Small intestine (tissue), 7 donors: Measurements from ENCODE around the gene TMCC1. TPM values are rescaled to one million over a fixed set of nuclear protein-coding genes. Genes with fewer than 3 reads are reported as not detected.
A peak's percentile ranks its signal among the peaks of the same experiment; 100 is the strongest.
"Not testable (repeated sequence)": the region's sequence is repeated elsewhere in the genome, so short reads cannot be mapped to it uniquely, and the experiment has no call there.

ENCODE experiments used
- DNase-seq, 2 donors: peaks; one replicate each; pipeline versions ENCODE4 v3.0.0 to v3.0.0-alpha.2; 2013
- FAIRE-seq: peaks from 2 replicates; lab custom pipeline; 2012; peaks lifted over from hg19 to GRCh38; lab: Jason Lieb, UNC
- H3K27ac ChIP-seq, 3 donors: one replicate each; pipeline ENCODE4 v1.5.1; 2013; ENCODE audit warnings: low read length in 2 of 3, mild to moderate bottlenecking in 2 of 3, control low read depth in 1 of 3, inconsistent platforms in 1 of 3, low read depth in 1 of 3, moderate library complexity in 1 of 3
- H3K27me3 ChIP-seq, 3 donors: one replicate each; pipeline ENCODE4 v1.6.1; 2013; ENCODE audit warnings: low read length in 3 of 3, inconsistent platforms in 1 of 3; ENCODE audit not compliant: control insufficient read depth in 3 of 3, insufficient read depth in 3 of 3
- H3K36me3 ChIP-seq, 3 donors: one replicate each; pipeline ENCODE4 v1.6.1; 2013; ENCODE audit warnings: low read length in 3 of 3, inconsistent platforms in 1 of 3, low read depth in 1 of 3, mild to moderate bottlenecking in 1 of 3, moderate library complexity in 1 of 3; ENCODE audit not compliant: control insufficient read depth in 3 of 3, insufficient read depth in 2 of 3
- H3K4me1 ChIP-seq, 3 donors: one replicate each; pipeline ENCODE4 v1.6.1; 2013; ENCODE audit warnings: low read length in 2 of 3, inconsistent platforms in 1 of 3, low read depth in 1 of 3, mild to moderate bottlenecking in 1 of 3, moderate library complexity in 1 of 3; ENCODE audit not compliant: control insufficient read depth in 3 of 3, insufficient read depth in 2 of 3
- H3K4me3 ChIP-seq, 3 donors: one replicate each; pipeline ENCODE4 v1.5.1; 2013; ENCODE audit warnings: low read length in 3 of 3, control low read depth in 1 of 3, inconsistent platforms in 1 of 3, low read depth in 1 of 3, mild to moderate bottlenecking in 1 of 3, moderate library complexity in 1 of 3
- H3K9me3 ChIP-seq, 2 donors: one replicate each; pipeline ENCODE4 v1.6.1; 2013; ENCODE audit warnings: low read depth in 1 of 2, low read length in 1 of 2; ENCODE audit not compliant: control insufficient read depth in 2 of 2, insufficient read depth in 1 of 2
- WGBS, 3 donors: extraction: QIAGEN DNeasy Blood & Tissue Kit; methylation state at CpG; one replicate each; pipeline ENCODE4 v1.1.7; 2013; 5-methylcytosine and 5-hydroxymethylcytosine counted together
- polyA plus RNA-seq, 4 donors: library from polyadenylated mRNA; stranded (reverse) in 3 of 4; unstranded in 1 of 4; fragments of 200-250 nt in 3 of 4; fragments of 120-200 nt in 1 of 4; gene quantifications; one replicate each; pipeline versions ENCODE4 v1.2.1 to v1.2.3, GENCODE V29; 2013
- donor health status: healthy with polysubstance abuse.
- donor health status: control.
- donor health status: control.
- donor health status: Bipolar disorder and iron deficiency.
- donor health status: healthy.

Gene TMCC1
- polyA plus RNA-seq, 4 donors, result 5.4 to 16.4 (median 7.6) TPM

- no peaks in the 10 kb centered on the region for H3K4me1 ChIP-seq
- peaks cover 0 to 9% (median 0%) of the 10 kb centered on the region in 3 donors for H3K36me3 ChIP-seq
- no peaks in the 10 kb centered on the region for H3K9me3 ChIP-seq
- H3K27me3 ChIP-seq, result no peaks in the 10 kb centered on the region
- DNase-seq (peak in 1 of 2 donors; percentile 15), FAIRE-seq (no peak)
- H3K27ac ChIP-seq, result no peak overlapping the region
- WGBS, 3 donors, result 75 to 90% (median 83%) methylated on average over 2 of the region's 2 CpGs
- H3K4me3 ChIP-seq, result no peak overlapping the region
Measured at GRCh38 chr3:129865806-129866205, 27.7 kb downstream of the TMCC1 start.

- H3K4me3 ChIP-seq, result no peak overlapping the region
- no peaks in the 10 kb centered on the region for H3K27me3 ChIP-seq
- no peak overlapping the region for H3K27ac ChIP-seq
- no peaks in the 10 kb centered on the region for H3K4me1 ChIP-seq
- WGBS, 3 donors, result 88% methylated on average over 1 of the region's 1 CpG
- H3K9me3 ChIP-seq, result no peaks in the 10 kb centered on the region
- DNase-seq, result no peak
- H3K36me3 ChIP-seq, result peaks cover 0 to 9% (median 0%) of the 10 kb centered on the region in 3 donors
- FAIRE-seq, result no peak
Measured at GRCh38 chr3:129864519-129864918, 29.0 kb downstream of the TMCC1 start.

DNA sequence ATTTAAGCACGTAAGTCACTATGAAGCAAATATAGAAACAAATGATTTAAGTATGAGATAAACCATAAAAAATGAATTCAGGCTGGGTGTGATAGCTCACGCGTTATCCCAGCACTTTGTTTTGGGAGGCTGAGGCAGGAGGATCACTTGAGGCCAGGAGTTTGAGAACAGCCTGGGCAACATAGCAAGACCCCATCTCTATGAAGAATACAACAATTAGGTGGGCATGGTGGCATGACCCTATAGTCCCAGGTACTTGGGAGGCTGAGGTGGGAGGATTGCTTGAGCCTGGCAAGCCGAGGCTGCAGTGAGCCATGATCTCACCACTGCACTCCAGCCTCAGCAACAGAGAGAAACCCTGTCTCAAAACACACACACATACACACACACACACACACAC is 34.2 kb downstream of the TMCC1 start:
- peaks cover 0 to 2% (median 0%) of the 10 kb centered on the region in 3 donors for H3K4me1 ChIP-seq
- DNase-seq (no peak), FAIRE-seq (no peak)
- H3K4me3 ChIP-seq, result no peak overlapping the region
- H3K9me3 ChIP-seq, result no peaks in the 10 kb centered on the region
- 97 to 99% (median 98%) methylated on average over 4 of the region's 4 CpGs for WGBS, 3 donors
- no peak overlapping the region for H3K27ac ChIP-seq
- peaks cover 0 to 3% (median 0%) of the 10 kb centered on the region in 3 donors for H3K36me3 ChIP-seq
- H3K27me3 ChIP-seq, result no peaks in the 10 kb centered on the region

DNA sequence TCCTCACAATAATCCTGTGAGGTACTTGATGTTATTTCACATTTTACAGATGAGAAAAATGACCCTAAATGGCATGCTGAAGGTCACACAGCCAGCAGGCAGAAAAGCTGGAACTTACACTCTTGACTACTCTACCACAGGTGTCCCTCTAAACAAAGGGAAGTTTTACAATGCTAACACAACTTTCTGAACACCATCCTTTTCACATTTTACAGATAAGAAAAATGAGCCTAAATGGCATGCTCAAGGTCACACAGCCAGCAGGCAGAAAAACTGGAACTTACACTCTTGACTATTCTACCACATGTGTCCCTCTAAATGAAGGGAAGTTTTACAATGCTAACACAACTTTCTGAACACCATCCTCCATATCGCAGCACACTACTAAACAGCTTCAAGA is 35.6 kb downstream of the TMCC1 start:
- Histone ChIP-seq H3K9me3 (no peaks in the 10 kb centered on the region), H3K4me1 (peaks cover 0 to 2% (median 0%) of the 10 kb centered on the region in 3 donors), H3K4me3 (no peak overlapping the region), H3K27me3 (no peaks in the 10 kb centered on the region), H3K36me3 (peaks cover 0 to 9% (median 0%) of the 10 kb centered on the region in 3 donors), H3K27ac (no peak overlapping the region)
- DNase-seq, result no peak
- FAIRE-seq, result no peak
- 95 to 97% (median 96%) methylated on average over 1 of the region's 1 CpG for WGBS, 3 donors

DNA sequence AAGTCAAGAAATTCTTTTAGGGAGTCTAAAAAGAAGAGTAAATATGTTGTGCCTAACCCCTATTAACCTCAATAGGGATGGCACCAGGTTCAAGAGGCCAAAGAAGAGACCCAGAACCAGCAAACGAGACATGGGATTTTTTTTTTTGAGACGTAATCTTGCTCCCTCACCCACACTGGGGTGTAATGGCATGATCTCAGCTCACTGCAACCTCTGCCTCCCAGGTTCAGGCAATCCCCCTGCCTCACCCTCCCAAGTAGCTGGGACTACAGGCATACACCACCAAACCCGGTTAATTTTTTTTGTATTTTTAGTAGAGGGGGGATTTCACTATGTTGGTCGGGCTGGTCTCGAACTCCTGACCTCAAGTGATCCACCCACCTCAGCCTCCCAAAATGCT is 36.7 kb downstream of the TMCC1 start:
- not testable (repeated sequence) for H3K27ac ChIP-seq, FAIRE-seq, H3K27me3 ChIP-seq, H3K4me3 ChIP-seq, H3K4me1 ChIP-seq, H3K9me3 ChIP-seq, DNase-seq
- WGBS, 3 donors, result 58 to 62% (median 58%) methylated on average over 5 of the region's 5 CpGs
- peaks cover 0 to 12% (median 0%) of the 10 kb centered on the region in 3 donors for H3K36me3 ChIP-seq

GRCh38 chr3:129855832-129856419 is 37.6 kb downstream of the TMCC1 start:
- H3K36me3 ChIP-seq, result peaks cover 0 to 15% (median 0%) of the 10 kb centered on the region in 3 donors
- H3K27ac ChIP-seq, result peak overlapping the region in 1 of 3 donors; percentile 22
- H3K4me1 ChIP-seq, result peaks cover 0 to 2% (median 0%) of the 10 kb centered on the region in 3 donors
- no peak for FAIRE-seq
- no peak for DNase-seq
- WGBS, 3 donors, result 75 to 92% (median 84%) methylated on average over 5 of the region's 5 CpGs
- no peaks in the 10 kb centered on the region for H3K27me3 ChIP-seq
- no peak overlapping the region for H3K4me3 ChIP-seq
- no peaks in the 10 kb centered on the region for H3K9me3 ChIP-seq

DNA sequence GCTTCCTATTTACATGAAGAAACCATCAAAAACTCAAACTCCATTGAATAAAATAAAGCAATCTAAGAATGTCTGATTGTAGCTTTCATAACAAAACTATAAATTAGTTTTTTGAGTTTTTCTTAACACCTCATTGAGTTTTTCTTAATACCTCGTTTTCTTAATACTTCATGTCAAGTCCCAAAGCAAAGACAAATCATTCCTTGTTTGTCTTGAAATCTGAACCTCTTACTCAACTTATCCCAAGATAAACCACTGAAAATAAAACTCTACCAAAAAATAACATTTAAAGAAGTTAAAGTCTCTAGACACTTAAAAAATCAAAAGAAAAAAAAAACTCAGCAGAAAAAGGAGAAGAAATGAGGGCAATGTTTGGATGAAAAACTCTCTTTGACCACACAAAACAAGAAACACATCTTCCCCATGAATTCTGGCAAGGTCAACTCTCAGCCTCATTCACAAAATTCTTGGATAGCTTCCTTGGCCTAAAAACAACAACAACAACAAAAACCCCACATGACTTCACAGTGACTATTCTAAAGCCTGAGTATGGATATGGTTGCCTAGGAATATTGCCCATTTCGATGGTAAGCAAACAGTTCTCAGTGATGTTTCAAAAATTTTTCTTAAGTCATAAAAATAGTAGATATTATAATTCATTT is 38.2 kb downstream of the TMCC1 start:
- Histone ChIP-seq H3K27me3 (no peaks in the 10 kb centered on the region), H3K36me3 (peaks cover 0 to 15% (median 0%) of the 10 kb centered on the region in 3 donors), H3K9me3 (no peaks in the 10 kb centered on the region), H3K27ac (no peak overlapping the region), H3K4me3 (no peak overlapping the region), H3K4me1 (peaks cover 0 to 2% (median 0%) of the 10 kb centered on the region in 3 donors)
- DNase-seq (no peak), FAIRE-seq (no peak)
- 66 to 89% (median 85%) methylated on average over 2 of the region's 2 CpGs for WGBS, 3 donors

DNA sequence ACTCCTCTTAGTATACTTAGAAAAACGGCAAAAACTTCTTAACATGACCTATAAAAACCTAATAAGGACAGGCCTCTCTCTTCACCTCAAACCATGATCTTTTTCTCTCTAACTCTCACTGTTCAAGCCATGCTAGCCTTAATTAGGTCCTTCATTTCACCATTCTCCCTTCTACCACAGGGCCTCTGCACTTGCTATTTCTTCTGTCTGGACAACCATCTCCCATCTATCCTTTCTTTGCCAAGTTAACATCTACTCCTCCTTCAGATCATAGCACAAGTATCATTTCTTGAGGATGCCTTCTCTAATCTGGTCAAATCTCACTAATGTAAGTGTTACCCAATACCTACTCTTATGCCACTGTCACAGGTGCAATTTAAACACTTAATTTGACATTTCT is 39.1 kb downstream of the TMCC1 start:
- FAIRE-seq (no peak), DNase-seq (no peak)
- Histone ChIP-seq H3K27ac (no peak overlapping the region), H3K9me3 (no peaks in the 10 kb centered on the region), H3K27me3 (no peaks in the 10 kb centered on the region), H3K36me3 (peaks cover 0 to 15% (median 0%) of the 10 kb centered on the region in 3 donors), H3K4me1 (peaks cover 0 to 2% (median 0%) of the 10 kb centered on the region in 3 donors), H3K4me3 (no peak overlapping the region)
- WGBS, 3 donors, result 89 to 100% (median 95%) methylated on average over 1 of the region's 1 CpG
